Measurements from ENCODE around the gene CHST15. TPM values are rescaled to one million over a fixed set of nuclear protein-coding genes. Genes with fewer than 3 reads are reported as not detected.

The CHST15 gene
- total and polyA plus RNA-seq, 7 donors = 2.4 to 57.9 (median 29.9) TPM

GRCh38 chr10:124030061-124030460 is 63.3 kb downstream of the CHST15 start:
- Histone ChIP-seq H3K36me3 (peaks cover 0 to 17% (median 2%) of the 10 kb centered on the region in 4 donors), H3K27me3 (no peaks in the 10 kb centered on the region), H3K4me3 (no peak overlapping the region), H3K27ac (no peak overlapping the region), H3K4me1 (peaks cover 0 to 53% (median 44%) of the 10 kb centered on the region in 4 donors), H3K9me3 (no peaks in the 10 kb centered on the region)
- DNase-seq = no peak
- intact Hi-C loops (cut with DNase I) = no loop called here
- WGBS, 2 donors = 46 to 70% methylated on average over 8 of the region's 8 CpGs
- TF ChIP-seq POLR2AphosphoS5 (IDR thresholded peaks at IDR 0.05) (no peak), POLR2A (IDR thresholded peaks at IDR 0.05) (no peak), EP300 (IDR thresholded peaks at IDR 0.05) (no peak), CTCF (IDR thresholded peaks at IDR 0.05) (no peak)

DNA sequence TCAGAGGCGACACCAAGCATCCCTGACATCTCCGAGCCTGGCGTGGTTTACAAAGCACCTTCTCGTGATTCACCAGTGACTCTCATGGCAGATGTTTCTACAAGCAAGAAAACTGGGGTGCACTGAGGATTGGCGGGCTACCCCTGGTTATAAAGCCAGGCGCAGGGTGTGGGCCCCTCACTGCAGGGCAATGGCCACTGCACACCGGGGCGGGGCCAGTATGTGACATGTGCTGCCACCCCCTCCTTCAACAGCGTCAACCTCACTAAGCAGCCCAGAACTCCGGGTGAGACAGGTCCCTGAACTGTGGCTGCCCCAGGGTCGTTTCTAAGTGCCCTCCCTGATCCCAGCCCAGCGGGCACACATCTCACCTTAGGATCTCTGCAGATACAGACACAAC is 63.8 kb downstream of the CHST15 start:
- Histone ChIP-seq H3K27me3 (no peaks in the 10 kb centered on the region), H3K4me1 (peaks cover 0 to 56% (median 44%) of the 10 kb centered on the region in 4 donors), H3K9me3 (no peaks in the 10 kb centered on the region), H3K27ac (peak overlapping the region in 1 of 4 donors; percentile 9), H3K36me3 (peaks cover 0 to 17% (median 2%) of the 10 kb centered on the region in 4 donors), H3K4me3 (no peak overlapping the region)
- DNase-seq = no peak
- TF ChIP-seq POLR2A (IDR thresholded peaks at IDR 0.05) (no peak), POLR2AphosphoS5 (IDR thresholded peaks at IDR 0.05) (no peak), EP300 (IDR thresholded peaks at IDR 0.05) (no peak), CTCF (IDR thresholded peaks at IDR 0.05) (no peak)
- intact Hi-C loops (cut with DNase I) = no loop called here
- 53 to 78% methylated on average over 12 of the region's 12 CpGs for WGBS, 2 donors

- Histone ChIP-seq H3K27me3 (no peaks in the 10 kb centered on the region), H3K27ac (peak overlapping the region in 1 of 4 donors; percentile 9), H3K4me3 (no peak overlapping the region), H3K9me3 (no peaks in the 10 kb centered on the region), H3K4me1 (peaks cover 0 to 51% (median 38%) of the 10 kb centered on the region in 4 donors), H3K36me3 (peaks cover 0 to 17% (median 2%) of the 10 kb centered on the region in 4 donors)
- intact Hi-C loops (cut with DNase I) = no loop called here
- no peak for DNase-seq
- 79 to 90% methylated on average over 14 of the region's 14 CpGs for WGBS, 2 donors
- TF ChIP-seq POLR2A (IDR thresholded peaks at IDR 0.05) = no peak
- TF ChIP-seq CTCF (IDR thresholded peaks at IDR 0.05) = no peak
- no peak for TF ChIP-seq EP300 (IDR thresholded peaks at IDR 0.05)
- no peak for TF ChIP-seq POLR2AphosphoS5 (IDR thresholded peaks at IDR 0.05)
Observed at GRCh38 chr10:124028700-124029480, 64.5 kb downstream of the CHST15 start.

DNA sequence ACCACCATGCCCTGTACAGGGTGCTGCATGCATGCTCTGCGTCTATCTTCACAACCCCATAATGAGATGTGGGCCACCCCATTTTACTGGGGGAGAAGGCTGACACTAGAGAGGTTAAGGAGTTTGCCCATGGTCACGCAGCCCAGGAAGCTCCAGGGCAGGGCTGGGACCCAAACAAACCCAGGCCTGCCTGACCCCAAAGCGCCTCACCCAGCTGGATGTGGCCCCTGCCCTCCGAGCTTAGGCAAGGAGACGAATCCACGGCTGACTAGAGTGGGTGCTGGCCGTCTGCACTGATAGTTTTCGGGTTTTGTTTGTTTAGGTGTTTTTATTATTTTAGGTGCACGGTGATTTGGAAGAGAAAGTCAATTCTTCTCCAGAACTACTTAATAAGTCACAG is 65.7 kb downstream of the CHST15 start:
- no peaks in the 10 kb centered on the region for H3K9me3 ChIP-seq
- H3K36me3 ChIP-seq = peaks cover 0 to 17% (median 2%) of the 10 kb centered on the region in 4 donors
- H3K4me3 ChIP-seq = no peak overlapping the region
- no peaks in the 10 kb centered on the region for H3K27me3 ChIP-seq
- no peak for DNase-seq
- peak overlapping the region in 1 of 4 donors; percentile 49 for H3K27ac ChIP-seq
- intact Hi-C loops (cut with DNase I) = no loop called here
- TF ChIP-seq CTCF (IDR thresholded peaks at IDR 0.05) (no peak), EP300 (IDR thresholded peaks at IDR 0.05) (no peak), POLR2A (IDR thresholded peaks at IDR 0.05) (no peak), POLR2AphosphoS5 (IDR thresholded peaks at IDR 0.05) (no peak)
- H3K4me1 ChIP-seq = peaks cover 0 to 38% (median 26%) of the 10 kb centered on the region in 4 donors
- WGBS, 2 donors = 59 to 87% methylated on average over 9 of the region's 9 CpGs

Measured in sigmoid colon (tissue), 7 donors.